ENCODE measurements around the gene LIPN.
"Not testable (repeated sequence)": the region's sequence is repeated elsewhere in the genome, so short reads cannot be mapped to it uniquely, and the experiment has no call there.

The LIPN gene

DNA sequence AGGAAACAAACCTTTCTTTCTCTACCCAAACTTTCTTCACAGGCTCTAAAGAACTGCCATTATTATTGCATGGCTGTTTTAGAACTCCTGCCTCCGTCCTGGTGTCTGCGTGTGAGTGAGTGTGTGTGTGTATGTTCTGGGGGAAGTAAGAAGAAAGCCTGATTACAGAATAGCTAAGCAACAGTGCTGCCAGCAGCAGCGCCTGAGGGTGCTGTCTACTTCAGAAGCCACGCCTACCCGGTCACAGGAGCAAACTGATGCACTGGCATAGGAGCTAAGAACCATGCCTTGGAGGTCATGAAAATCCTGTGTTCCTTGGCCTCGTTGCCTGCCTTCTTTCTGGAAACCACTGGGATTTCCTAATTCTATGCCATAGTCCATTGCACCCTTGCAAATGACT lies 28.5 kb upstream of the LIPN start:
- no peak overlapping the region for H3K4me3 ChIP-seq (replicated peaks; ENCODE audit: low read depth, low read length)
- TF ChIP-seq, protein P1, sequence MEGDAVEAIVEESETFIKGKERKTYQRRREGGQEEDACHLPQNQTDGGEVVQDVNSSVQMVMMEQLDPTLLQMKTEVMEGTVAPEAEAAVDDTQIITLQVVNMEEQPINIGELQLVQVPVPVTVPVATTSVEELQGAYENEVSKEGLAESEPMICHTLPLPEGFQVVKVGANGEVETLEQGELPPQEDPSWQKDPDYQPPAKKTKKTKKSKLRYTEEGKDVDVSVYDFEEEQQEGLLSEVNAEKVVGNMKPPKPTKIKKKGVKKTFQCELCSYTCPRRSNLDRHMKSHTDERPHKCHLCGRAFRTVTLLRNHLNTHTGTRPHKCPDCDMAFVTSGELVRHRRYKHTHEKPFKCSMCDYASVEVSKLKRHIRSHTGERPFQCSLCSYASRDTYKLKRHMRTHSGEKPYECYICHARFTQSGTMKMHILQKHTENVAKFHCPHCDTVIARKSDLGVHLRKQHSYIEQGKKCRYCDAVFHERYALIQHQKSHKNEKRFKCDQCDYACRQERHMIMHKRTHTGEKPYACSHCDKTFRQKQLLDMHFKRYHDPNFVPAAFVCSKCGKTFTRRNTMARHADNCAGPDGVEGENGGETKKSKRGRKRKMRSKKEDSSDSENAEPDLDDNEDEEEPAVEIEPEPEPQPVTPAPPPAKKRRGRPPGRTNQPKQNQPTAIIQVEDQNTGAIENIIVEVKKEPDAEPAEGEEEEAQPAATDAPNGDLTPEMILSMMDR (IDR thresholded peaks at IDR 0.05; ENCODE audit: low read depth, low read length, missing control alignments), result no peak
- DNase-seq (ENCODE audit: extremely low read depth, low read depth), result no peak

- no peak for DNase-seq (ENCODE audit: extremely low read depth, low read depth)
- no peak overlapping the region for H3K4me3 ChIP-seq (replicated peaks; ENCODE audit: low read depth, low read length)
- TF ChIP-seq, protein P1 (IDR thresholded peaks at IDR 0.05; ENCODE audit: low read depth, low read length, missing control alignments), result no peak
Measured at GRCh38 chr10:88733215-88733614, 26.6 kb upstream of the LIPN start.

DNA sequence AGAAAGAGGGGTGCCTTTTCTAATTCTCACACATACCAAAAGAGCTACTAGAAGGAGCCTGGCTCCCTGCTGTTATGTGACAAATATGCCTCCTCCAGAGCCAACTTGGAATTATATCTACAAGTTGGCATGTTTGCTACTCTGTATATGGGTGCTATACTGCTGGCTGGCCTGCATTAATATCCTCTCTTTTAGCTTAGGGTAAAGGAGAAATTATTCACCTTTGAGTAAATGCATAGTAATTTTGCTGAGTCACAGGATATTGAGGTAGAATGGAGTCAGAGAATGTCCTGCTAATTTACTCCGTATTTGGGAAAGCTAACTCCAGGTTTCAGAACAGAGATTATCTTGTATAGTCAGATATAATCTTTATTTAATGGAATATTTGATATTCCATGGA lies 24.2 kb upstream of the LIPN start:
- no peak for DNase-seq (ENCODE audit: extremely low read depth, low read depth)
- TF ChIP-seq, protein P1 (IDR thresholded peaks at IDR 0.05; ENCODE audit: low read depth, low read length, missing control alignments), result no peak

GRCh38 chr10:88741921-88742320 lies 17.9 kb upstream of the LIPN start:
- not testable (repeated sequence) for H3K4me3 ChIP-seq (replicated peaks; ENCODE audit: low read depth, low read length); DNase-seq (ENCODE audit: extremely low read depth, low read depth)

More for the DNA sequence above, 24.2 kb upstream of the LIPN start:
- H3K4me3 ChIP-seq (replicated peaks; ENCODE audit: low read depth, low read length), result no peak overlapping the region

- no peak overlapping the region for H3K4me3 ChIP-seq (replicated peaks; ENCODE audit: low read depth, low read length)
- no peak for DNase-seq (ENCODE audit: extremely low read depth, low read depth)
- TF ChIP-seq, protein P1 (IDR thresholded peaks at IDR 0.05; ENCODE audit: low read depth, low read length, missing control alignments), result no peak
Measured at GRCh38 chr10:88742448-88742847, 17.4 kb upstream of the LIPN start.

- TF ChIP-seq, protein P1 (IDR thresholded peaks at IDR 0.05; ENCODE audit: low read depth, low read length, missing control alignments), result no peak
- DNase-seq (ENCODE audit: extremely low read depth, low read depth), result no peak
- no peak overlapping the region for H3K4me3 ChIP-seq (replicated peaks; ENCODE audit: low read depth, low read length)
Measured at GRCh38 chr10:88744002-88744401, 15.8 kb upstream of the LIPN start.

GRCh38 chr10:88745633-88746032 lies 14.2 kb upstream of the LIPN start:
- DNase-seq (ENCODE audit: extremely low read depth, low read depth), result no peak
- H3K4me3 ChIP-seq (replicated peaks; ENCODE audit: low read depth, low read length), result no peak overlapping the region
- TF ChIP-seq, protein P1 (IDR thresholded peaks at IDR 0.05; ENCODE audit: low read depth, low read length, missing control alignments), result no peak
